Testis (tissue), 2 donors: ENCODE measurements around the gene DDX49.

ENCODE experiments used
- CTCF ChIP-seq, 3 experiments: fragments of 450-650 bp in 2 of 3; fragments of 200-600 bp in 1 of 3; sonication (generic) in 1 of 3; IDR thresholded peaks; one replicate each; pipeline ENCODE4 v1.5.1; 2016 to 2019; ENCODE audit warnings: antibody characterized with exemption in 3 of 3, mild to moderate bottlenecking in 2 of 3, moderate library complexity in 1 of 3
- POLR2A ChIP-seq: fragments of 450-650 bp; IDR thresholded peaks from one replicate; pipeline ENCODE4 v1.6.1; 2017; ENCODE audit warnings: antibody characterized with exemption, mild to moderate bottlenecking, moderate library complexity

DNA sequence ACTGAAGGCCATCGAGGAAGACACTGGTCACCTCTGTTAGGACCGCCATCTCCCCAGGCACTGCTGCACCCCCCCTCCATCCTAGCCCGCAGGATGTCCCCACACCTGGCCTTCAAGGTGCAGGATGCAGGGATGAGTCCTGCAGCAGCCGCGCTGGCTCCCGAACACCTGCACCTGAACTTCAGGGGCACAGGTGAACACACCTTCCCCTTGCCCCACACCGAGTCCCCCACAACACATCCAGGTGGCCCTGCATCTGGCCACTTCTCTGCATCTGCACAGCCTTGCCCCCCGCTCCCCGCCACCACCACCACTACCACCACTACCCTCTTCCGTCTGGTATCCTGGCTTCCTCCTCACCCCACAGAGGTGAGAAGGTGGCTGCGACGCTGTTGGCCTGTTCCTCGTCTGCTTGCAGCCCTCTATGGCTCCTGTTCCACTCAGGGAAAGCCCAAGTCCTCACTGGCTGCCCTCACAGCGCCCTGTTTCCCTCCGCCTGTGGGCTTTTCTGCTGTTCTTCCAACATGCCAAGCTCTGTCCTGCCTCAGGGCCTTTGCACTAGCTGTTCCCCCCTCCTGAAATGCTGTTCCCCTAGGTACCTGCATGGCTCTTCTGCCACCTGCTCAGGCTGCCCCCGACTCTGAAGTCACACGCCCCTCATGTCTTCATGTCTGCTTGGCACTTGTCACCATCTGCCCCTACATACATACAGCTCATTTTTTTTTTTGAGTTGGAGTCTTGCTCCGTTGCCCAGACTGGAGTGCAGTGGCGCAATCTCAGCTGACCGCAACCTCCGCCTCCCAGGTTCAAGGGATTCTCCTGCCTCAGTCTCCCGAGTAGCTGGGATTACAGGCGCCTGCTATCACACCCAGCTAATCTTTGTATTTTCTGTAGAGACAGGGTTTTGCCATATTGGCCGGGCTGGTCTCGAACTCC lies 22.2 kb upstream of the DDX49 start:
- TF ChIP-seq CTCF (IDR thresholded peaks at IDR 0.05) = no peak
- no peak for TF ChIP-seq POLR2A
